D341Med (cell line): Measurements from ENCODE around the gene EXOC3L1.

Experiments used
- DNase-seq: peaks from one replicate; pipeline ENCODE4 v3.0.0; 2012; ENCODE audit warnings: low spot score

The EXOC3L1 gene

DNA sequence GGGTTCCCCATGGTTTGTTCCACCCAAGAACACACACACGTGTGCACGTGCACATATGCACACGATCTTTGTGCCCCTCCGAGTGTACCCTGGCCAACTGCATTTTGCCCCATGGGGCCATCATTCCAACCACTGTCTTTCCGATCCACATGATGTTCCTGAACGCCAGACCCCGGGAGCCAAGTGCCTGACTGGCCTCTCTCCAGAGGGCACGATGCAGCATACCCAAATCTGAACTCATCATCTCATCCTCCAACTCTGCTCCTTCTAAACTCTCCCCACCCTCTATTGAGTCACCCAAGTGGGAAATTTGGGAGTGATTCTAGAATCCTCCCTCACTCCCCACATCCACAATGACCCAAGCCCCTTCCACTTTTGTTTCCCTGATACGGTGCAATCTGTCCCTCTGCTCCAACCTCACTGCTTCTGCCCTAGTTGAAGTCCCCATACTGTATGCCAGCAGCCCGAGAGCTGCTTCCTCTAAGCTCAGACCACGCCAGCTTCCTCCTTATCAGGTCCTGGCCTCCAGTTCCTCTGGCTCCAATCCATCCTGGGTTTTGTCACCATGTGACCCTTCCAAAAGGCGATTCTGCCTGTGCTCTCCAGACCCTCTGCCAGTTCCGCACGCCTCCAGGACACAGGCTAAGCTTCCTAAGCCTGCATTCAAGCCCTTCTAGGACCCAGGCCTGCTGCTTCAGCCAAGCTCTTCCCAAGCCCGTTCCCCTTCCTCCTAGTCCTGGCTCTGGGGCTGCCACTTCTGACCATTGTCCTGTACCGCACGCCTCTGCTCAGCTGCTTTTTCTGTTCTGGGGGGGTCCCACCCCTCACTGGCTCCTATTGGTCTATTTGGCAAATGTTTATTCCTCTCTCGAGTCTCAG is 26.9 kb upstream of the EXOC3L1 start:
- DNase-seq = no peak

DNA sequence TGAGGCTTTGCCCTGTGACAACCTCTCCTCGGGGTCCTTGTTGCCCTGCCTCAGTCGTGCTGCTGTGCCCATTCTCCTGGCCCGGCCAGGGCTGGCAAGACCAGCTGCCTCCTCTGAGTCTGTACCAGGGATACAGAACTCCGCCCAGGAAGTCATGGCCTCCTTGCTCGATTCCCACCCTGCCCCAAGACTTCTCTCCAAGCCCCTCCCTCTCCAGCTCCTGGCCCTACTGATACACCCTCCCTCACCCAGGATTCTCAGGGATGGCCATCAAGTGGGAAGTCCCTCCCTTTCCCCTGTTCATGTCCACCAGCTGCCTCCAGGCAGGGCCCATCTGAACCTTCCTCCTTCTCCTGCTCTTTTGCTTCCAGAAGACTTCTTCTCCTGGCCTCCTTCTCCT is 25.8 kb upstream of the EXOC3L1 start:
- DNase-seq = no peak

DNA sequence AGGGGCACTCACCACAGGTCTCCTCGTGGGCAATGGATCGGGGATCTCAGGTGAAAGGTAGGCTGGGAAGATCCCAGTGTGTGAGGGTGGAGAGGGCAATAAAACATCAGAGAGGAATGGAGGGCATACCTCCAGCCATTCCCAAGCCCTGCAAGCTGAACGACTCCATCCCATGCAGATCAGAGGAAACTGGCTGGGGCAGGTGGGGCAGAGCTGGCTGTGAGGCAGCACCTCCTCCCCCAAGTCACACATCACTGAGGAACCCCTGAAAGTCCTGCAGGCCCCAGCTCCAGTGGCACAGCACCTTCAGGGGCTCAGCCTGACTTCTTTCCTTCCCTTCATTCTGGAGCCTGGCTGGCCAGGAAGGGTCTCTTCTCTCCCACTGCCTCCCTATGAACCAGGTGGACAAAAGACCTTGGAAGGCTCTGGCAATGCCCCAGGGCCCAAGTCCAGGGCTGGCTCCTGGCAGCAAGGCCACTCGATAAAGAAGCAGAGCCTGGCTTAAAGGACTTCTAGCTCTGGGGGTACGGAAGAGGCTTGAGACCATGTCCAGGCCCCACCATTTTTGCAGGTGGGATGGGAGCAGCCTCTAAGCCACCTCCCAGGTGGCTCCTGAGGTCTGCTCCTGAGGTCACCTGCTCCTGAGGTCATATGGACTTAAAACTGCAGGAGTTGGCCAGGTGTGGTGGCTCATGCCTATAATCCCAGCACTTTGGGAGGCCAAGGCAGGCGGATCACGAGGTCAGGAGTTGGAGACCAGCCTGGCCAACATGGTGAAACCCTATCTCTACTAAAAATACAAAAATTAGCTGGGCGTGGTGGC is 23.5 kb upstream of the EXOC3L1 start:
- no peak for DNase-seq

DNA sequence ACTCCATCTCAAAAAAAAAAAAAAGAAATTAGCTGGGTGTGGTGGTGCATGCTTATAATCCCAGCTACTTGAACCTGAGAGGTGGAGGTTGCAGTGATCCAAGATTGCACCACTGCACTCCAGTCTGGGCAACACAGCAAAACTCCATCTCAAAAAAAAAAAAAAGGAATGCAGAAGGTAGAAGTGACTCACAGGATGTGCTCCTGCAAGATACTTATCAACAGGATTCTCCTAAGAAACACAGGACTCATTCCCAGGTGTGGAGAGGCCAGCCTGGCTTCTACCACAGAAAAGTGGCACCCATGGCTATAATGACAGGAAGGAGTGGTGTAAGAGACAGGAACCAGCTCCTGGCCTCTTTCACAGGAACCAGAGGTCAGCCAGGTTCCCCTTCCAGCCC is 22.8 kb upstream of the EXOC3L1 start:
- no peak for DNase-seq

DNA sequence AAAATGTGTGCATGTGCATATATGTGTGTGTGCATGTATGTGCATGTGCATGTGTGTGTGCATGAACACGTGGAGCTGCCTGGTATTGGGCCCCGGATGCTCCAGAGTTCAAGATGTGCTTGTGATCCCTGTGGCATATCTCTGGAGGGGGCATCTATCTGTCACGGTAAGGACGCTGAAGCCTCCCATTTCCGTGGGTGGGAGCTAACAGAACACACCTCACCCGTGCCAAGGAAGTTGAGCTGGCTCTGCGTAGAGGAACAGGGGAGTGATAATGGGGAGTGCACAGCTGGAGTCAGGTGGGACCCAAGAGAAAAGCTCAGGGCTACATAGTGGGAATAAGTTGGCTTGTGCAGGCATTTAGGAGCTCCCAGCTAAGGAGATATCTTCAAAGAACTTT is 21.7 kb upstream of the EXOC3L1 start:
- DNase-seq = no peak

DNA sequence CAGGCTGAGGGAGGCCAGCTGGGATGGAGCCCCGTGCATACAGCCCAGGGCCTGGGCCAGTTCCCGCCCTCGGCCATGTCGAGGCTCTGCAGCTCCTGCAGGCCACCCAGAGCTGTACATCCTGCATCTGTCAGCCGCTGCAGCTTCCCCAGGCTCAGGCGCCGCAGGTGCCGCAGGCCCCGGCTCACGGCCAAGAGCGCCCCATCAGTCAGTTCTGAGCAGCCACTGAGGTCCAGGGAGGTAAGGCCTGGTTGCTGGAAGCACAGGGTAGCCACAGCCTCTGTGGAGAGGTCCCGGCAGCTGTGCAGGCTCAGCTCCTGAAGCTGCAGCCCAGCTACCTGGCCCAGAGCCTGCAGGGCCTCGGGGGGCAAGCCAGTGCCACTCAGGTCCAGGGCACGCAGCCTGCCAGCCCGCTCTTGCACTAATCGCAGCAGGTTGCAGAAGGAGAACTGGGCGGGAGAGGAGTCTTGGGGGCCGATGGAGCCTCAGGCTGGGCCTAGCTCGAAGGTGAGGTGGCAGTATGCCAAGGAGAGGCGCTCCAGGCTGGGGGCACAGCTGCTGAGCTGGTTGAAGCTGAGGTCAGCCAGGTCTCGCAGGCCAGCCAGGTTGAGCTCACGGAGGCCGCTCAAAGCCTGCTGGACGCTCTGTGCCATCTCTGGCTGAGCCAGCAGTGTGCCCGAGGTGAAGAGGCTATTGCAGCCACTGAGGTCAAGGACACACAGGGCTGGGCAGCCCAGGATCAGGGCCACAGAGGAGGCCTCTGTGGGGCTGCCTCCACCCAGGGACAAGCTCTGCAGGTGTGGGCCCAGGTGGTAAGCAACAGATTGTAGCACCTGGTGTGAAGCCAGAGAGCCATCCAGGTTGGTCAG is 20.4 kb upstream of the EXOC3L1 start:
- DNase-seq = no peak

DNA sequence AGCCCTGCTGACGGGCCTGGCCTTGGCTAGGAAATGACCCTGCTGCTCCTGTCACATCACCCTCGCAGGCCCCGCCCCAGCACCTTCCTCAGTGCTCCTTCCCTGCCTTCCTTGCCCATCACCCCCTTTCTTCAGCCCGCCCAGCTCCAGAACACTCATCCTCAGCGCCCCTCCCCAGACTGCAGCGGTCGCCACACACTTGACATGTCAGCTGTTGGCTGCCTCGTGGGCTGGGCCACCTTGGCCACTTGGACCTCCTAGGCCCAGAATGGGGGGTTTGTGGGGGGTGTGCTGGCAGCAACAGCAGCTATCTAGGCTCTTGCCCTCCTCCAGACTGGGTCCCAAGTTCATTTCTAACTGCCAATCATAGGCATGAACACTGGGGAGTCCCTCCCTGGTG is 19.6 kb upstream of the EXOC3L1 start:
- no peak for DNase-seq

DNA sequence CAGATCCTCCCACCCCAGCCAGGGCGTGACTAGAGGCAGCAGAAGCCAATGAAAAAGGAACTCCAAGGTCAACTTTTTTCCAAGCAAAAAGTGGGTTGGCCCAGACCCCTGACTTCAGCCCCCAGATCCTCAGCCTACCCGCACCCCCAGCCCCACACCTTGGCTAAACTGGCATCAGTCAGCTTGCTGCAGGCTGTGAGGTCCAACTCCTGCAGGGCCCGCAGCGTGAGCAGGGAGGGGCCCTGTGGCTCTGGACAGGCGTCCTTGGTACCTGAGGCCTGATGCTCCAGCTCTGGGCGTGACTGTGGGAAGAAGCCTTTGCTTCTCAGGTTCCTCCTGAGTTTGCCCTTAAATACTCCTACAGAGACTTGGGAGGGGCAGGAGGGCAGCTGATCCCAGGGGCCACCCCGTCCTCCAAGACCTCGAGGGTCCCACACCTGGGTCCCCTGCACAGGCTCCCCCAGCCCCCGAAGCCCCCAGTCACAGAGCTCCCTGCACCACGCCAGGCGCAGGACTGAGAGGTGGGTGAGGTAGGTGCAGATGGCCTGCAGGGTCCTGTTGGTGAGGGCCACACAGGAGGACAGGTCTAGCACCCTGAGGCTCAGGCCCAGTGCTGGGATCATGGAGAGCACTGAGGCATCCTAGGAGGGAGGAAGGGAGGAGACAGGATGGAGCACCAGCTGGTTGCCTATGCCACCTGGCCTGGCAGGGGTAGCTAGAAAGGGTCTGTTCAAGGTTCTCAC is 18.4 kb upstream of the EXOC3L1 start:
- DNase-seq = no peak

DNA sequence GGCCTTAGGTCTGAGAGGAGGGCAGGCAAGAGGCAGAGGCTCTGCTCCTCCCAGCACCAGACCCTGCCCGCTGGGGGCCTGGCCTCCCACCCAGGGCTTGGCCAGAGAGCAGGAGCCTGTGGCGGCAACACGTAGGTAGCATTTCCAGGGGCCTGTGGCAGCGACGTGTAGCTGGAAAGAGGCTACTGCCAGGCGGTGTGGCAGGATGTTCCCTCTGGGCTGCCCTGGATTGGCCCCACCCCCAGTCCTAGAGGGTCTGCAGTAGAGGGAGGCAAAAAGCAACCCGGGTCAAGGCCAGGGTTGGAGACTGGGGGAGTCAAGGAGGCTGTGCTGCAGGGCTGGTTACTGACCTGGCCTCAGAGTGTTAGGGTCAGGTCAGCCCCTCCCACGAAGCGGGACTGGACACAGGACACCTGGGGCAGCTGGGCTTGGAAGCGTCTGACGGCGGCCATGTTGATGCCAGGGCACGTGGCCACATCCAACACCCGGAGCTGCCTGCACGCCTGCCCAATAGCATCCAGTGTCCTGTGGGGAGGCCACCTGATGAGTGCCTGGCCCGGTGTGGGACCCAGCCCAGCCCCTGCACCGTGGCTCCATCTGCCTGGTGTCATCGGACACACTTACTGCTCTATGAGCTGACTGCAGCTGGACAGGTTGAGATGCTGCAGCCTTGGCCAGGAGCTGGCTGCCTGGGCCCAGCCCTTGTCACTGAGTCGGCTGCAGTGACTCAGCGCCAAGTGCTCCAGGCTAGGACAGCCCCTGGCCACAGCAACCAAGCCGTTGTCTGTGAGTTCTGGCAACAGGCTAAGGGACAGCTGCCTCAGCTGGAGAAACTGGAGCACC is 17.5 kb upstream of the EXOC3L1 start:
- DNase-seq = no peak

DNA sequence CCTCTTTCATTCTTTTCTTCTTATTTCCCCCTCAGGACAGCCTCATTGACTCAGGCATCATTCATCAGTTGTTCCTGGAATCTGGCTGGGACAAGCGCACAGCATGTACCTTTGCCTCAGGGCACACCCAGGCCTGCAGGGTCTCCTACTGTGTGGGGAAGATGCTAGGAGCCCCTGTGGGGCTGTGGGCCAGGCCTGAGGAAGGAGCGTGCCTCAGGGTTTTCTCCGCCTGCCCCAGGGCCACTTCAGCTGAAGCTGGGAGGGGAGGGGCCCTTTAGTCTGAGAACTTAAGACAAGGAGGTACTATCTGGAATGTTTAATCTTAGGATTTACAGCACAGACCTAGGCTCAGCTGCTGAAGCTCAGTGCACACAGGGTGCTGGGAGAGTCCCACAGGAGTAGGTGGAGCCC is 16.9 kb upstream of the EXOC3L1 start:
- DNase-seq = no peak

DNA sequence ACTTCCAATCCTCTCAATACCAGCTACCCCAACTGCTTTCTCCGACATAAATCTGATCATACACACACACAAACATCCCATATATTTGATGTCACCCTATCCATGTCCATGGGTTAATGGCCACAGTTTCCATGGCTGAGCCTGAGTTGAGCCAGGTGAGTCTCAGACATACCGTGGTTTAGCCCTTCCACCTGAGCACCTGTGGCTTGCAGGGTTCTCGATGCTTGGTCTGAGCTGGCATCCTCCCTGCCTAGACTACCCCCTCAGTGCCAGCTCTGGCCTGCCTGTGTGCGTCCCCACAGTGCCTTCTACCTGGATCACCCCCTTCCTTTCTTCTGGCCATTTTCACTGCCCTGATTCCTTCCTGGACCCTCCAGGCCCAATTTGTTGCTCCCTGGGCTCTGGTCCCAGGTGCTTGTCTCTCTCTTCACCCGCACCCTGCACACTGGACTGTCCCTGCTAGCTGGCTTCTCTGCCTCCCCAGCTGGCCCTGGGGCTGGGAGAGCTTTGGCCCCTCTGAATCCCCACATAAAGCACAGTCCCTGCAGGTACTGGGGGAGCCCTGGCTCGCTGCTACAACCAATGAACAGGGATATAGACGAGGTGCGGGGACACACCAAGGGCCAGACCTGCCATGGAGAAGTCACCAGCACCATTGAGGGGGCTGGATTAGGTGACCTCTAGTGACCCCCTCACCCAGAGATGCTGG is 16.3 kb upstream of the EXOC3L1 start:
- DNase-seq = no peak

DNA sequence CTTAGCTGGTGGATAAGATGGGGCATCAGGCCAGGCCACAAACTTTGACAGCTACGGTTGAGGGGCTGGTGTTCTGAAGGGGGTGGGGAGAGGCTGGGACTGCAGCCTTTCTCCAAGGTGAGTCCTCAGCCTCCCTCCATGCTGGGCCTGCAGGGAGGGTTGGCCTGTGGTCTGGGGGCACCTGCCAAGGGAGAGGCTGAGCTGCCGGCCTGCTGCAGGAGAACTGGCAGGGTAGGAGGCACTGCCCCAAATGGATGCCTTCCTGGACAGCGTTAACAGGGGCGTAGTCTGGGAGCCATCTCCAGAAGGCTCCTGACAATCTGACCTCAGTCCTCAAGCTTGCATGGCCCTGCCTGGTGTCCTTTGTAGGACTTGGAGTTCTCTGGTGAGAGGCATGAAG is 14.1 kb upstream of the EXOC3L1 start:
- no peak for DNase-seq

DNA sequence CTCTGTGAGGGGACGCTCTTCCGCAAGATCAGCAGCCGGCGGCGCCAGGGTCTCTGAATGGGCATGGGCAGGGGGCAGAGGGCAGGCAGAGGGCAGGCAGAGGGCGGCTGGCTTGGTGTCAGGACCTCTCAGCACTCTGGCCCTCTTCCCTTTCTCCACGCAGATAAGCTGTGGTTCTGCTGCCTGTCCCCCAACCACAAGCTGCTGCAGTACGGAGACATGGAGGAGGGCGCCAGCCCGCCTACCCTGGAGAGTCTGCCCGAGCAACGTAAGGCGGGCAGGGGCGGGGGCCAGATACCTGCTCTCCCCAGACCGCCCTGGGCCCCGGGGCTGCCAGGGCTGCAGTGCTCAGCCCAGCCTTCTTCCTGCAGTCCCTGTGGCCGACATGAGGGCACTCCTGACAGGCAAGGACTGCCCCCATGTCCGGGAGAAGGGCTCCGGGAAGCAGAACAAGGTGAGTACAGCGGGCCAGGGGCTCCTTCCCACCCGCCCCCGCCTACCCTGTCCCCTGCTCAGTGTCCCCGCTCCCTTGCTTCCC is 13.1 kb upstream of the EXOC3L1 start:
- DNase-seq = no peak

DNA sequence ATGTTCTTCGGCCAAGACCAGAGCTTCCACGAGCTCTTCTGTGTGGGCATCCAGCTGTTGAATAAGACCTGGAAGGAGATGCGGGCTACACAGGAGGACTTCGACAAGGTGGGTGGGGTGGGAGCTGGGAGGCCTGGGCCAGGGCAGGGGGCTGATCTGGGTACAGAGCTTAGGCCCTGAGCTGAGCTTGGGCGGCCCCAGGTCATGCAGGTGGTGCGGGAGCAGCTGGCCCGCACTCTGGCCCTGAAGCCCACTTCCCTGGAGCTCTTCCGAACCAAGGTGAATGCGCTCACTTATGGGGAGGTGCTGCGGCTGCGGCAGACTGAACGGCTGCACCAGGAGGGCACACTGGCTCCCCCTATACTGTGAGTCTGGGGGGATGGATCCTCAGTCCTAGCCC is 12.5 kb upstream of the EXOC3L1 start:
- DNase-seq = no peak

DNA sequence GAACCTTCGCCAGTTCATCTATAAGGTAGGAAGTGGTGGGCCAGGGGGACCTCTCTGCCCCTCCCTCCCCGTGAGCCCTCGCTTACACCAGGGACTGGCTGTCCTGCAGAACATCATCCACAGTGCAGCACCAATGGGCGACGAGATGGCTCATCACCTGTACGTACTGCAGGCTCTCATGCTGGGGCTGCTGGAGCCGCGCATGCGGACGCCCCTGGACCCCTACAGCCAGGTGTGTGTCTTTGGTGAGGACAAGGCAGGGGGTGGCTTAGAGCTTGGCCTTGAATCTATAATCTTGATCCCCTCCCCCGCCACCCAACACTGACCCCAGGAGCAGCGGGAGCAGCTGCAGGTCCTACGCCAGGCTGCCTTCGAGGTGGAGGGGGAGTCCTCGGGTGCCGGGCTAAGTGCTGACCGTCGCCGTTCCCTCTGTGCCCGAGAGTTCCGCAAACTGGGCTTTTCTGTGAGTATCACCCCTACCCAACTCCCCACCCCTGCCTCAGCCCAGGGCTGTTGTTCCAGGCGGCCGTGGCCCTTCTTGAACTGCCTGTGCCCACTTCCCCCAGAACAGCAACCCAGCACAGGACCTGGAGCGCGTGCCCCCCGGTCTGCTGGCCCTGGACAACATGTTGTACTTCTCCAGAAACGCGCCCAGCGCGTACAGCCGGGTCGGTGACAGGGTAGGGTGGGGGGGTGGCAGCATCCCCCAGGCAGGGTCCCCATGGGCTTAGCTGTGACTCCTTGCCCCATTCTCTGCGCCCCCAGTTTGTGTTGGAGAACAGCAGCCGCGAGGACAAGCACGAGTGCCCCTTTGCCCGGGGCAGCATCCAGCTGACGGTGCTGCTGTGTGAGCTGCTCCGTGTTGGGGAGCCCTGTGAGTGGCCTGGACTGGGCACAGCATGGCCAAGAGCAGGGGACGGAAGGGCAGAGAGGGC is 11.7 kb upstream of the EXOC3L1 start:
- no peak for DNase-seq

DNA sequence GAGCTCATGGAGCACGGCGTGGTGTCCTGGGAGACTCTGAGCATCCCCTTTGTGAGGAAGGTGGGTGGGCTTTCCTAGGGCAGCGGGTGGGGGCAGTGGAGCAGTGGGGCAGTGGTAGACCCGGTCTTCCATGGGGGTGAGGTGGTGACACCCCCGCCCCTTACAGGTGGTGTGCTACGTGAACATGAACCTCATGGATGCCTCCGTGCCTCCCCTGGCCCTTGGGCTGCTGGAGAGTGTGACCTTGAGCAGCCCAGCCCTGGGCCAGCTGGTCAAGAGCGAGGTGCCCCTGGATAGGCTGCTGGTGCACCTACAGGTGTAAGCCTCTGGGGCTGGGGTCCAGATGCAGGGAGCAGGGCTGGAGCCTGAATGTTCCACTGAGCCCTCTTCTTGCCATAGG is 10.6 kb upstream of the EXOC3L1 start:
- DNase-seq = no peak

DNA sequence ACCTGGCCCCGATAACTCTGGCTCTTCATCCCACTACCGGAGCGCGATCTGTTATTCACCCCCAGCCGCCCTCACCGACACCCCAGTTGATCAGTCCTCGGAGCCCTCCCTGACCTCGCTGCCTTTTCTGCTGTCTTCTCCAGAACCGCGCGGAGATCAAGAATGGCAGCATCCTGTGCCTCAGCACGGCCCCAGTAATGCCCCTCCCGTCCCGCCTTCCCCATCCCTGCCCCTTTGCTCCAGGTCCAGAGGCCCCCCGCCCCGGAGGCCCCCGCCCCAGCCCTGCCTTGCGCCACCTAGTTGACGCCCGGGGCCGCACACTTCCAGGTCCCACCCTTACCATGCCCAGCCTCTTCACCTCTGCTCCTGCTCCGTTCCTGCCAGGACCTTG is 9.9 kb upstream of the EXOC3L1 start:
- no peak for DNase-seq

DNA sequence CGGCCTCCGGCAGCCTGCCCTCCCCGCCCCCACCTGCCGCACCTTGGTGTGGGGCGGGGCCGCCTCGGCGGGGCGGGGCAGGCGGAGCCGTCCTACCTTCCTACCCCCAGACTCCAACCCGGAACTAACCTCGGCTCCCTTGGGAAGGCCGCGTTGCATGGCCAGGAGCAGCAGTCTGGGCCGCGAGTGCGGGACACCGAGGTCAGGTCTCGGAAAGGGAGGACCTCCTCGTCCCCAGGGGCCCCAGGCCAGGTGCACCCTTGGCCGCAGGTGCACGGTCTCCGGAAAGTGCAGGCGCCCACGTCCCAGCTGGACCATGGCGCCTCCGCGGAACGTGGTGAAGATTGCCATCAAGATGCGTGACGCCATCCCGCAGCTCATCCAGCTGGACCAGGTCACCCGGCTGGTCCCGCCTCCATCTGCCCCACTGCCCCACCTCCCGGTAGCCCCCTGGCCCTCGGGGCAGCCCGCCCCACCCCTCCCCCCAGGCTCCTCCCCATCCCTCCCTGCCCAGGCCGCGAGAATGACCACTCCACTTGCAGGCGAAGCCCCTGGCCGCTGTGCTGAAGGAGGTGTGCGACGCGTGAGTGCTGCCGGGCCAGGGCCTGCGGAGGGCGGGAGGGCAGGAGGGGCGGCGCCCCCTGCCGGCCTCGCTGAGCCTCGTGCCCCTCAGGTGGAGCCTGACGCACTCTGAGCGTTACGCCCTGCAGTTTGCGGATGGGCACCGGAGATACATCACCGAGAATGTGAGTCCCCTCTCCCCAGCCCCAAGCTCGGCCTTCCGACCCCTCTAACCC is 9.3 kb upstream of the EXOC3L1 start, which contains the start of gene ELMO3:
Gene ELMO3 (plus strand): TSS at position 121 of the 797 bp plus-strand sequence. CDS start 196 bp downstream, at position 317.
- no peak for DNase-seq
